NCI-H1105 (cell line): ENCODE data around the gene GGPS1.
"Not testable (repeated sequence)": the region's sequence is repeated elsewhere in the genome, so short reads cannot be mapped to it uniquely, and the experiment has no call there.

ENCODE experiments used
- DNase-seq: peaks from one replicate; lab custom pipeline; 2025; lab: John Stamatoyannopoulos, UW

The GGPS1 gene

DNA sequence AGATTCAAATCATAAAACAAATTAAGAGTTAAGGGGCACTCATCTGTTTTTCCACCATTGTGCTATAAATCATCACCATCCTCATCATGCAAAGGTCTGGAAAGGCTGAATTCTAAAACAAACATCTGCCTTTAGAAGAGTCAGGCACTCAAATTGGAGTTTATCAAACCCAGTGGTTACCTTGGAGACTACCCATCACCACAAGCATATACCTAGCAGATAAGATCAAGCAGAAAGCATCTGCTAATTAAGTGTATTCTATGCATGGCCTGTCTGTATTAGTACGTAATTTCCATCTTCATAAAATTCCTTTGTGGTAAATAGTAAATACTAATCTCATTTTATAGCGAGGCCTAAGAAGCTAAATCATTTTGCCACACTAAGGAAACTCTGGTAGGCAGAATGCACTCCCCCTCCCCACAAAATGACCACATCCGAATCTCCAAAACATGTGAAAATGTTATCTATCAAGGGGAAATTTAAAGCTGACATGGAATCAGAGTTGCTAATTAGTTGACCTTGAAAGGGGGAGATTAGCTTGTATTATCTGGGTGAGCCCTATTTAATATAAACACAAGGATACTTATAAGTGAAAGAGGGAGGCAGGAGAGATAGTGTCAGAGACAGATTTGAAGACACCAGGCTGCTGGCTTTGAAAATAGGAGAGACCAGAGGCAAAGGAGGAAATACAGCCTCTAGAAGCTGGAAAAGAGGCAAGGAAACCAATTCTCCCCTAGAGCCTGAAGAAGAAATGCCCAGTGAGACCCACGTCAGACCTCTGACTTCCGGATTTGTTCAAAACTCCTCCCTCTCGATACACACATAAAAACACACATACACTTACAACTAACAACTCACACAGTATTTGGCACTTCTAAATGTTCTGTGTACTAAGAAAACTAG lies 23.6 kb upstream of the GGPS1 start:
- no peak for DNase-seq

DNA sequence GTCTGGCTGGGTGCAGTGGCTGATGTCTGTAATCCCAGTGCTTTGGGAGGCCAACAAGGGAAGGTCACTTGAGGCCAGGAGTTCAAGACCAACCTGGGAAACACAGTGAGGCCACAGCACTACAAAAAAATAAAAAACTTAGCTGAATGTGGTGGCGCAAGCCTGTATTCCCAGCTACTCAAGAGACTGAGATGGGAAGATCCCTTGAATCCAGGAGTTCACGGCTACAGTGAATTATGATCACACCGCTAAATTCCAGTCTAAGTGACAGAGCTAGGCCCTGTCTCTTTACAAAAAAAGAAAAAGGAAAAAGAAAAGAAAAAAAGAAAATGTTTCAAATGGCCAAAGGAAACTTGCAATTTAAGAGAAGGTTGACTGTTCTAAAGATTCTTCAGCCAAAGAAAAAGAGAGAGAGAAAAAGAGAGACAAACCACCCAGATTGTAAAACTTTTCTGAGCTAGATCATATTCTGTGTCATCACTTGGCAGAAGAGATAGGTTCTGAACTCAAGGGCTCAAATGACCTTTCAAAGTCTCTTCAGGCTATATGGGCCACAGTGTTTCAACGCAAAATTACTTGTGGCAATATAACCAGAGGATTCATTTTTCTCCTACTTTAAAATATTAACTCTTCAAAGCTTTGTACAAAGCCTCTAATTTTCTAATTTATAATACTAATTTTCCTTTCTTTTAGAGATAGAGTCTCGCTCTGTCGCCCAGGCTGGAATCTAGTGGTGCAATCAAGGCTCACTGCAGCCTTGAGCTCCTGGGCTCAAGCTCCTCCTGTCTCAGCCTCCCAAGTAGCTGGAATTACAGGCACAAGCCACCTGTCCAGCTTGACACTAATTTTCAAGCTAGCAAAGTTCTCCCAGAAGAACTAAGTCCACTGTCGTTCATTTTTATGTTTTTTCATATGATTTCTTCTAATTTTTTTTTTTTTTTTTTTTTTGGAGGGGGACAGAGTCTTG lies 20.9 kb upstream of the GGPS1 start:
- no peak for DNase-seq

DNA sequence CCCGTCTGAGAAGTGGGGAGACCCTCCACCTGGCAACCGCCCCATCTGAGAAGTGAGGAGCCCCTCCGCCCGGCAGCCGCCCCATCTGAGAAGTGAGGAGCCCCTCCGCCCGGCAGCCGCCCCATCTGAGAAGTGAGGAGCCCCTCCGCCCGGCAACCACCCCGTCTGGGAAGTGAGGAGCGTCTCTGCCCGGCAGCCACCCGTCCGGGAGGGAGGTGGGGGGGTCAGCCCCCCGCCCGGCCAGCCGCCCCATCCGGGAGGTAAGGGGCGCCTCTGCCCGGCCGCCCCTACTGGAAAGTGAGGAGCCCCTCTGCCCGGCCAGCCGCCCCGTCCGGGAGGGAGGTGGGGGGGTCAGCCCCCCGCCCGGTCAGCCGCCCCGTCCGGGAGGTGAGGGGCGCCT lies 19.2 kb upstream of the GGPS1 start:
- DNase-seq = not testable (repeated sequence)

DNA sequence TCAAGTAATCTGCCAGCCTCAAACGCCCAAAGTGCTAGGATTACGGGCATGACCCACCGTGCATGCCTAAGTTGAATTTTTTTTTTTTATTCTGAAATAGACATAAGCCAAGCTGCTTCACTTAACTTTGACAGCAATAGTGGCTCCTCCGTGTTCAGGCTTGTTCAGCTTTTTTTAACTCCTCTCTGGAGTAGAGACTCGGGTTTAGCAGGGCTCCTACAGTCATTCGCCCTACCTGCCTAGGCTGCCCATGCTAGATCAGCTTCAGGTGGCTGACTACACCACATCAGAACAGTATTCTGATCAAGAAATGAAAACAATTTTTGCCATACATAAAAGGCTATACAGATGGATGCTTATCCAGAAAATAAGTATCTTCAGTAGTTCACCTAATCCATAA lies 15.1 kb upstream of the GGPS1 start:
- DNase-seq = no peak

DNA sequence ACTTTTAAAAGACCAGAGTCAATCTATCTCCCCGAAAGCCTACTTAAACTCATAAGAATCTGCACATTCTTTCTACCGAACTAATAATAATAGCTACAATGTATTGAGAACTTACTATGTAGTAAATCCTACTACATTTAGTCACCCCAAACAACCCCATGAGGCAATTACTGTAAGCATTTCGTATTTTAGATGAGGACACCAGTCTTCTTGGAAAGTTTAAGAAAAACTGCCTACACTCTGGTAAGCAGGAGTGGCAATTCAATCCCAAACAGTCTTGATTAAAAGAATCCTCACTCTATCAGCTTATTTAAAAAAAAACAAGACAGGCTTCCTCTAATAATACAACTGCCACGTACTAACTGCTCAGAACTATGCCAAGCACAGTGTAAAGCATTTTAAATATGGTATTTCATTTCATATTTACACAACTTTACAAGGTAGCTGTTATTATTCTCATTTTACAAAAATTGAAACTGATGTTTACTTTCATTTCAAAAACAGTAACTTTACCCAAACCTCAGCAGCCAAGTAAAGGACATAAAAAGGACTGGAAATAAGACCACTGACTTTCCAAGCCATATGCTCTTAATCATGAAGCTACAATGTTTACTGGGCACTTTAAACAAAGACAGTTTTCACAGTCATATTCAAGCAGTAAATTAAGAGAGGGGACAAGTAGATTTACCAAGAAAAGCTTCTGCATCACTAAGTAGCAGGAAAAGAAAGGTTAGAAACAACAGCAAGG lies 14.3 kb upstream of the GGPS1 start:
- no peak for DNase-seq

DNA sequence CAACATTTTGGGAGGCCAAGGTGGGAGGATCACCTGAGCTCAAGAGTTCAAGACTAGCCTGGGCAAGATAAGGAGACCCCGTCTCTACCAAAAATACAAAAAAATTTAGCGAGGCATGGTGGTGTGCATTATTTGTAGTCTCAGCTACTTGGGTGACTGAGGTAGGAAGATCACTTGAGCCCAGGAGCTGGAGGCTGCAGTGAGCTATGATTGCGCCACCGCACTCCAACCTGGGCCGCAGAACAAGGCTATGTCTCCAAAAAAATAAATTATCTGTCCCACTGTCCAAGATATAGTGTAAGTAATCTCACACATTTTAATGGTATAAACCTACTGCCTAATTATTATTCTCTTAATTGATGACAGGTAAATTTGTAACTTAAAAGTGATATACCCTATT lies 13.2 kb upstream of the GGPS1 start:
- DNase-seq = no peak

DNA sequence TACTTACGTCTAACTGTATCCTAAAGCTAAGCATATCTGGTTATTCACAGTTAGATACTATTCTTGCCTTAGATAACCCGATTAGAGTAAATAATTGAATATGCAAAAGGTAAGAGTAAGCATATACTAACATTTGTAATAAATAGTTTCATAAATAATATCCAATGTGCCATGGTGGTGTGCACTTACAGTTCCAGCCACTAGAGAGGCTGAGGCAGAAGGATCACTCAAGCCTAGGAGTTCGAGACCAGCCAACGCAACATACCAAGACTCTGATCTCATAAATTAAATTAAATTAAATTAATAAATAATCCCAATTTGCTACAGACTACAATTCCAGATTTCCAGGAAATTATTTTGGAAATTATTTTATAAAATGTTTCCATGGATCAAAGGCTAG lies 12.6 kb upstream of the GGPS1 start:
- no peak for DNase-seq

DNA sequence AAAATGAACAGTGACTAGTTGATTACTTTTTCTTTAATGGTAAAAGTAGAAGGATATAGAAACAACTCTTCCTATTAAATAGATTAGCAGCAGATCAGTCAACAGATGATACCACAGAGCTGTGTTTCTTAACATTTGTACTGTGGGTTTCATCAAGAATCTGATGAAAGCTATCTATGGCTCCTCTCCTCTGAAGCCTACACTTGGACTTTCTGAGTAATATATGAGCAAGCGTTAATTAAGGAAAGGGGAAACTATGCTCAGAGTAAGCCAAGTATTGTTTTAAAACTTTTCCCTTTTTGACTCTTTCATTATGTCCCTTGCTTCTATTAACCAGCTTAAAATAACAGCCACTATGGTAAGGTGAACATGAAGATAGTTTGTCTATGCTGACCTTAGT lies 11.2 kb upstream of the GGPS1 start:
- DNase-seq = no peak

DNA sequence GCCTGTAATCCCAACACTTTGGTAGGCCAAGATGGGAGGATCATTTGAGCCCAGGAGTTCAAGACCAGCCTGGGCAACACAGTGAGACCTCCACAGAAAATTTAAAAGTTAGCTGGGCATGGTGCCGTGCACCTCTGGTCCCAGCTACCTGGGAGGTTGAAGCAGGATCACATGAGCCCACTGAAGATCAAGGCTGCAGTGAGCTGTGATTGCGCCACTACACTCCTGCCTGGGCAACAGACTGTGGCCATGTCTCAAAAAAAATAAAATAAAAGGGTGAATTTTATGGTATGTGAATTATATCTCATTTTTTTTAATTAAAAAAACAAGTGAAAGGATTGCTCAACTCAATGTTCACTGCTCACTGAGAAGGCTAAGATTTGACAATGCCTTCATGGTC lies 9.1 kb upstream of the GGPS1 start:
- no peak for DNase-seq

DNA sequence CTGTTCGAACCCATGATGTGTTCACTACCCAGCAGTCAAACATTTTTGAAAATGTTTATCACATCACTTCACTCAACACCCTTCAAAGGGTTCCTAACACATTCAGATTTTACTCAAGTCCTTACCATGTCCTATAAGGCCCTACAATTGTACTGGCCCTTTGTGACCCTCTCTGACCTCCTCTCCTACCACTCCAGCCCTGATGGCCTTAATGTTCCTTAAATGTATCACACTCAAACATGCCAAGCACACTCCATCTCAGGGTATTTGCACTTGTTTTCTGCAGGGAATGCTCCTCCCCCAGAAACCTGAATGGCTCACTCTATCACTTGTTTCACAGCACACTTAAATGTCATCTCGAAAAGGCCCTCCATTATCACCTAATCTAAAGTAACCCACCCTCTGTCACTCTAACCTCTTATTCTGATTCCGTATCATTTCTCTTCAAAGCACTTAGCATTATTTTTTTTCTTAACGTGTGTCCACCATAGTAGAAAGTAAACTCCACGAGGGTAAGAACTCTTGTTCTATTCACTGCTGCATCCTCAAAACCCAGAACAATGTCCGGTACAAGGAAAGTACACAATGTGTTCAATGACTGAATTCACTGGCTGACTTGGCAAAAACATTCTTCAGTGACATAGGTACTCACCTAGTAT lies 7.7 kb upstream of the GGPS1 start:
- no peak for DNase-seq

DNA sequence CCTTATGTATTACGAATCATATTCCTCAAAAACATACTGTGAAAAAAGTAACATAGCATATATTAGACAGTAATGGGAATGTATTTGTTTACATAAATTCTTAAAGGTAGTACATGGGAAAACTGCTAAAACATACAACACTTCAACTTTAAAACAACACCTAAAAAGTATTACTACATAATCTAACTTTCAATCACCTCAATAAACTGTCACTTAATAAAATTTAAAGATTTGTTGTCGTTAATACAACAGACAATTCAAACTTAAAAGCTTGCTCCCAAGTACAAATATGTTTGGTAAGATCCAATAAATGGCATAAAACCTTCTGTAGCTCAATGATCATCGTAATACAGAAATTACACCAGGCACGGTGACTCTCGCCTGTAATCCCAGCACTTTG lies 4.1 kb upstream of the GGPS1 start:
- no peak for DNase-seq

DNA sequence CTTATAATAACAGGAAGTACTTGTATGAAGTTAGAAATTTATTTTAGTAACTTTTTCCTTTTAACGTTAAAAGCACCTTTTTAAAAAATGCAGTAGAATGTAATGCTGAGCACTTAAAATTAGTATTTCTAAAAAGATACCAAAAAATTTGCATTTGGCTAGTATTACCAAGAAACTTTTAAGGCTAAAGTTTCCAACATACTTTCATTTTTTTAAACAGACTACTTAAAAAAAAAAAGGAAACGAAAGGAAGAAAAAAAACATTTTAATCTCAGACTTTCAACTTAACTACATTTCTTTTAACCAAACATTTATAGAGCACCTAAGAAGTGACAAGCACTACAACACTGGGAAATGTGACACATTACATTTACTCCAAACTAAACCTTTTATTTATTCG lies 3.2 kb upstream of the GGPS1 start:
- no peak for DNase-seq

DNA sequence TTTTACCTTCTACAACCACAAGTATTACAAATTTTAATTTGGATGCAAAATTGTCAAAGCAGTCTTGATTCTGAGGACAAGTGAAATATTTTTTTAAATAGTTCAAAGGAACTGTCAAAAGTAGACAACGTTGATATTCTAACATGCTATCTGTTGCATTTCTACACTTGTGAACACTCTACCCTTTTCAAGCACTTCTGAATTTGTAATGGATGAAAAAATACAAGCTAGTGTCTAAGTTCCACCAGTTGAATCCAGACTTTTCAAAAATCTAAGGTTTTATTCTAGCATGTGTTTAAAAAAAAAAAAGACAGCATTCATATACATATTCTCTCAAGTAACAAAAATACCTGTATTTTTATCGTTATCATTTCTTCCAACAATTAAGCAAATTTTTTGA lies 2.5 kb upstream of the GGPS1 start:
- DNase-seq = no peak

DNA sequence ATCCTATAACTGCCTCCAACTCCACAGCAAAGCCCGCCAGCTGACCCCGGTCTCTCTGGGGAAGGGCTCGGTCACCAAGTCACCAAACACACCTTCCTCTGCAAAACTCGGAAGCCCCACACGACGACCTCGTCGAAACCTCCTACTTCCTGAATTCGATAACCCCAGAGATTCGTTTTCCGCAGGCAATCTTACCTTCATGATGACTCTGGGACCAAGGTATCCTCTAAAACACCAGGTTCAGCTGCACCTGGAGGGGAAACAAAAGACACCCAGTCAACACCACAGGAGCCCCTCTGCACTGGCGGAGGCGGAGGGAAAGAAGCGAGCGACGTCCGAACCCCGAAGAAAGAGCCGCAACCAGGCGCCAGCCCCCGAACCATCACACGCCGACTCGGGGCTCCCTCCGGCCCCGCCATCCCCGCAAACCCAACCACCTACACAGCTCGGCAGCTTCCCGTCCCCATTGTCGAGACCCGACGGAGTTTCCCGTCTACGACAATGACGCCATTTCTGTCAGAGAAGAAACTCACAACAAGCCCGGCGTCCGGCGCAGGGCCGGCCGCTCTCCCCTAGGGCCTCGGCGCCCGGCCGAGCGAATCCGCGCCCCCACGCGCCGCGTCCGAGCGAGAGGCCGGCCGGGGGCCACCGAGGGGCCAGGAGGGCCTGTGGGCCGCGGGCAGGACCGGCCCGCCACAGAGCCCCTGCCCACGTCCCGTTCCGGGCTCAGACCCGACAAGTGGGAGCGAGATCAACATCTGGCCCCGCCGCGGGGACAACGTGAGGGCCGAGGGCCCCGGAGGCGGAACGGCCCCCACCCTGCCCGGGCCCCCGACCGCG lies 1.4 kb upstream of the GGPS1 start:
- DNase-seq = no peak

DNA sequence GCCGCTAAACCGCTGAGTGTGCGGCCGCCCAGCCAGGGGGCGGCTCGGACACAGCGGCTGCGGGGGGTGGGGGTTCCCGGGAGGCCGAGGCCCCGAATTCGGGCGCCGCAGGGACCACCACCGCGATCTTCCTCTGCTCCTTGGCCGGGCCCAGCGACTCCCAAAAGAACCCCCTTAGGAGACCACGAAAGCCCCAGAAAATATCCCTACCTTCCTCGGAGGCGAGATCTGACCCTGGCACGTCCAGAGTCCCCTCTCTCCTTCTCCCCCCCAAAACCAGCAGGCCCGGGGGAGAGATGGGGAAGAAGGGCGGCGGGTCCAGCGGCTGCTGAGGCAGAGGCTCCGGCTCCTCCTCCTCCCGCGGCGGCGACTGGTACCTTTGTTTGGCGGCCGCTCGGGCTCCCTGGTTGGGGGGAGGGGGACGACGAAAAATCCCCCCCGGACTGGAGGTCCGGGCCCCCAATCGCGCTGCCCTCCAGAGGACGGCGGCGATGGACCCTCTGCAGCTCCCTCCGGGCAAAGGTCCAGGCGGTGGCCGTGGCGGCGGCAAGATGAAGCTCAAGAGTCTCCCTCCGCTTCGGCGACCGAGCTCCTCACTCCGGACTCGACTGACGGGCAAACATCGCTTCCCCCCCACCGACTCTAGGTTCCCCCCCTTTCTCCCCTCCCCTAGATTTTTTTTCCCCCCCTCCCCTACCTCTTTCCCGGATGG lies 655 bp upstream of the GGPS1 start, which contains the start of gene ARID4B:
ARID4B (minus strand) TSS at position 621 of the 712 bp plus-strand sequence. CDS start 1,260 bp downstream, outside the sequence.
- no peak for DNase-seq

DNA sequence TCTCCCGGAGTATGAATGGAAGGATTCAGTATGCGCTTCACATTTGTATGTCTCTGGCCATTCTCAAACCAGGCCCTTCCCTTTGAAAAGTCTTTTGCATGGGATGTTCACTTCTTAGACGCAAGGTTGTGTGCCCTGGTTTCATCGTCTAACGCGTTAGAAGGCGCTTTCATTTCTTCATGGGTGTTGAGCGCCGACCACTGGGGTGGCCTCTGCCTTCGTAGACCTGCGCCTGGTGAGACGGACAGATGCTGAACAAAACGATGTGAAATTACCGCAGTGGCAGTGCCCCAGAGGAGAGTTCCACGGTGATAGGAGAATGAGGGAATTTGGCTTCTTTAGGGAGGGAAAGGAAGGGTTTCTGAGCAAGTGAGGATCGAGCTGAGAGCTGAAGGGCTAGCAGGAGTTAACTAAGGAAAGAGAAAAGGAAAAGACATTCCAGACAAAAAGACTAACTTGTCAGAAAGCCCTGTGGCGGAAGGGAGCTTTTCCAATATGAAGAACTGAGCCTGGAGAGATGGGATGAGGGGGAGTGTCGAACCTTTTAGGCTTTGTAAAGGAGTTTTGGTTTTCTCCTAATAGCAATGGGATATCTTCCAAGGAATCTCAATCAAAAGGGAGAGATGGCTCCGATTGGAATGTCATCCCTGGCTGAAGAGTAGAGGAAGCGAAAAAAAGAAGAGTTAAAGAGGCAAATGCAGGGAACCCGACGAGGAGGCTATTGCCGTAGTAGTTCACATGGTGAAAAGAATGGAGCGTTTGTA lies 951 bp downstream of the GGPS1 start:
- DNase-seq = no peak

DNA sequence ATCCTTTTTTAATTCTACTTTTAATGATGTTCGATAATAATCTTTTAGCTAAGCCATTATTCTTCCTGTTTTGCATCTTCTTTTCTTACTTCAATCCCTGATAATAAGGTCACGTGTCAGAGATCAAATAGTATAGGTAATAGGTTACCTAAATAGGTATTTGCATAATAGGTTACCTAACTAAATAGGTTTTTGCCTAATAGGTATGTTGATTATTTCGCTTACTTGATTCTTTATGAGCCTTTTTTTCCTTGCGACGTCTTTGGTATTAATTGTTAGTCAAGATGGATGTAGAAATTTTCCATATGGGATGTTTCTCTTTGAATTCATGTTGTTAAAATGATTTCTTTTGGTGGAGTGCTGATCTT lies 2.5 kb downstream of the GGPS1 start:
- DNase-seq = no peak

DNA sequence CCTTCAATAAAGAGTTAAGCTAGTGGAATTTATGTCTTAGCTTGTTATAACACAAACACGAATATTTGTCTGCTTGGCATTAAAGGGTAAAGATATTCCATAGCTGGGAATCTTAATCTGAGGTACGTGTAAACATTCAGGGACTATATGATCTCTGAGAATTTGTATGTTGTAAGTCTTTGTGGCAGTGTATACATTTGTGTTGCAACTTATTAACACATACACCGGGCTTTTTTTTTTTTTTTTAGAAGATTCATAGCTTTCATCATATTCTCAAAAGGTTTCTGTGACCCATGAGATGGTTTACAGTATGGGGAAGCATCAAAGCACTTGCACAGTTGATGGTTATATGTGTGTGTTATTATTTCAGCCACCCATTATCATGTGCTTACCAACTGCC lies 3.0 kb downstream of the GGPS1 start:
- no peak for DNase-seq

DNA sequence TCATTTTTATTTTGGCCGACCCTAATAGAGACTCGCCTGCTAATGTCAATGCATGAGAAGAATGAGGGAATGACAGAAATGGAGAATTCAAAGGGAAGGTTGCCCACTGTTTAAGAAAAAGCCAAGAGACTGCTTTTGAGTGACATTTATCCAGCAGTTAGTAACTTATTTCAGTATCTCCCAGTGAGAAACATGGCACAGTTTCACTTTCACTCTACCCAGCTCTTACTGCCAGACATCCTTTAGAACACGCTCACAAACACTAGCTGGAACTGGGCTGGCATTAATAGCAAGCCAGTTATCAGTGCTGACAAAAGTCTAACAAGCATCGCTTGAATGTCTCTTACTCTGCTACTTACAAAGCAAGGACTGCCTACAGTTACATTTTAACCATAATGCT lies 8.5 kb downstream of the GGPS1 start:
- DNase-seq = no peak
